ENCODE measurements around the gene DENND2A. TPM values are rescaled to one million over a fixed set of nuclear protein-coding genes. Genes with fewer than 3 reads are reported as not detected.
"Not testable (repeated sequence)": the region's sequence is repeated elsewhere in the genome, so short reads cannot be mapped to it uniquely, and the experiment has no call there.

Gene DENND2A
- total RNA-seq, 1 experiment from 2014 or later, result 0.34 TPM

DNA sequence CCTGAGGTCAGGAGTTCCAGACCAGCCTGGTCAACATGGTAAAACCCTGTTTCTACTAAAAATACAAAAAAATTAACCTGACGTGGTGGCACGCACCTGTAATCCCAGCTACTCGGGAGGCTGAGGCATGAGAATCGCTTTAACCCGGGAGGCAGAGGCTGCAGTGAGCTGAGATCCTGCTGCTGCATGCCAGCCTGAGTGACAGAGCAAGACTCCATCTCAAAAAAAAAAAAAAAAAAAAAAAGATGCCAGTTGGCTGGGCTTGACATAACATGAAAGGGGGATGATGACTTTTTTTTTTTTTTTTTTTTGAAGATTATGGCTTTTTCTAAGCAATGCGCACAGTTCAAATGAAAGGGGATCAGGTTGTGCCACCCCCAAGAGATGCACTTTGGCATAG lies 133.1 kb downstream of the DENND2A start:
- in situ Hi-C loops (cut with HindIII; ENCODE audit: low pct_unique_long_range_greater_than_20kb, low sequenced_read_pairs); DNase-seq (ENCODE audit: low read depth): not testable (repeated sequence)

- in situ Hi-C loops (cut with HindIII; ENCODE audit: low pct_unique_long_range_greater_than_20kb, low sequenced_read_pairs), result no loop called here
- DNase-seq (ENCODE audit: low read depth), result no peak
Observed at GRCh38 chr7:140506788-140507464, 133.7 kb downstream of the DENND2A start.

GRCh38 chr7:140501966-140502365 lies 138.6 kb downstream of the DENND2A start:
- in situ Hi-C loops (cut with HindIII; ENCODE audit: low pct_unique_long_range_greater_than_20kb, low sequenced_read_pairs), result no loop called here
- no peak for DNase-seq (ENCODE audit: low read depth)

DNA sequence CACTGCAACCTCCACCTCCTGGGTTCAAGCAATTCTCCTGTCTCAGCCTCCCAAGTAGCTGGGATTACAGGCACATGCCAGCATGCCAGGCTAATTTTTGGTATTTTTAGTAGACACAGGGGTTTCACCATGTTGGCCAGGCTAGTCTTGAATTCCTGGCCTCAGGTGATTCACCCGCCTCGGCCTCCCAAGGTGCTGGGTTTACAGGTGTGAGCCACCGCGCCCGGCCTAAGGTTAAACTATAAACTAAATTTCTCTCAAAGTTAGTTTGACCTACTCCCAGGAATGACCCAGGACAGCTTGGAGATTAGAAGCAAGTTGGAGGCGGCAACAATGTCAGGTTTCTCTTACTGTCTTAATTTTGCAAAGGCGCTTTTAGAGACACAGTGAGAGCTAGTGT lies 142.8 kb downstream of the DENND2A start:
- in situ Hi-C loops (cut with HindIII; ENCODE audit: low pct_unique_long_range_greater_than_20kb, low sequenced_read_pairs), result not testable (repeated sequence)

DNA sequence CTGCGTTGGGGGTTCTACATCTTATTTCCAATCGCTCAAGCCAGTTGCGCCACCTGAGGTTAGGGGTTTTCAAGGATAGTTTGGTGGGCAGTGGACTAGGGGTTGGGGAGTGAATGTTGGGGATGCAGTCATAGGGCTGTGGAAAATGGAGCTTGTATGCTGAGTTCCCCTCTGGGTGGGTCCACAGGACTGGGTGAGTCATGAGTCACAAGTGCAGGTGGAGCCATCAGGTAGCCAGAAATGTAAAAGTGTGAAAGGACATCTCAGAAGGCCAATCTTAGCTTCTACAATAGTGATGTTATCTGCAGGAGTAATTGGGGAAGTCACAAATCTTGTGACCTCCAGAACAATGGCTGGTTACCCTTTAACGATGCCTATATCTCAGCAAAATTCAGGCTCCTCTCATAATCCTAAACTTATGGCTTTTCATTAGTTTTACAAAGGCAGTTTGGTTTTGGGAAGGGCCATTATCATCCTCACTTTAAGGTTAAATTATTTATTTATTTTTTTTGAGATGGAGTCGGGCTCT lies 143.3 kb downstream of the DENND2A start:
- no peak for DNase-seq (ENCODE audit: low read depth)

More for the DNA sequence above, 142.8 kb downstream of the DENND2A start:
- not testable (repeated sequence) for DNase-seq (ENCODE audit: low read depth)

GRCh38 chr7:140495514-140496097 lies 145.0 kb downstream of the DENND2A start:
- in situ Hi-C loops (cut with HindIII; ENCODE audit: low pct_unique_long_range_greater_than_20kb, low sequenced_read_pairs), result no loop called here
- DNase-seq (ENCODE audit: low read depth), result no peak

More for the DNA sequence above, 143.3 kb downstream of the DENND2A start:
- in situ Hi-C loops (cut with HindIII; ENCODE audit: low pct_unique_long_range_greater_than_20kb, low sequenced_read_pairs), result no loop called here

DNA sequence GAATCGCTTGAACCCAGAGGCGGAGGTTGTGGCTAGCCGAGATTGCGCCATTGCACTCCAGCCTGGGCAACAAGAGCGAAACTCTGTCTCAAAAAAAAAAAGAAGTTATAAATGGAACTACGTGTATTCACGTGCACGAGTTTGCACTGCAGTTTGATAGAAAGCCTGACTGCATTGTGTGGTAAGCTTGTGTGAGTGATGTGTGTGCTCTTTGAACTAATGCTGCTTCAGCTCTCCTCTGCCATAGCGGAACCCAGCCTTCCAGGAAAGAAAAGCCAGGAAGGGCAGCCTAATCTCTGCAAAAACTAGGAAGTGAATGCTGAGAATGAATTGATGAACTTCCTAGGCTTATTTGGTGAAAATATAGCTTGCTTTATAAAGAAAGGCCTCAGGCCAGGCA lies 145.7 kb downstream of the DENND2A start:
- in situ Hi-C loops (cut with HindIII; ENCODE audit: low pct_unique_long_range_greater_than_20kb, low sequenced_read_pairs), result no loop called here
- no peak for DNase-seq (ENCODE audit: low read depth)

GRCh38 chr7:140489026-140489359 lies 151.6 kb downstream of the DENND2A start:
- no peak for DNase-seq (ENCODE audit: low read depth)

GRCh38 chr7:140485500-140486265 lies 154.9 kb downstream of the DENND2A start:
- in situ Hi-C loops (cut with HindIII; ENCODE audit: low pct_unique_long_range_greater_than_20kb, low sequenced_read_pairs), result no loop called here
- DNase-seq (ENCODE audit: low read depth), result peak; percentile 74

More at GRCh38 chr7:140489026-140489359, 151.6 kb downstream of the DENND2A start:
- in situ Hi-C loops (cut with HindIII; ENCODE audit: low pct_unique_long_range_greater_than_20kb, low sequenced_read_pairs), result no loop called here

DNA sequence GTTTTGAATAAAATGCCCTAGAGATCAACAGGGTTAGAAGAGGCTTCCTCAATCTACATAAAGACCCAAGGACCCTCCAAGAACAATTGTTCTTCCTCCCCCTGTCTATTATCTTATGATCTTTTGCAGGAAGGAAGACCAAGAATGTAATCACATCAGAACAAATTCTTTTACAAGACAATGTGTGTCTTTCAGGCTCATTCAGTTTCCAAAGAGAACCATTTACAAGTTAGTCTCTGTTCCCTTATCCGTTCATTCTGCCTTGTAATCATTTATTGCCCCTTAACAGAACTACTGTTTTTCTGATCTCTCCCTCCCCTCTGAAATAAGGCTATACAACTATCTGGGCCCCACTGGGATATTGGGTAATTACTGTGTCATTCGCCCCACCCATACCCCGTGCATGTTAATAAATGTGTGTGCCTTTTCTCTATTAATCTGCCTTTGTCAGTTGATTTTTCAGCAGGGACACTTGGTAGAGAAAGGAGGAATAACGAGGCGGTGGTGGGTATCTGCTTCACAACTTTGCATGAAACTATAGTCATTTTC lies 155.6 kb downstream of the DENND2A start:
- in situ Hi-C loops (cut with HindIII; ENCODE audit: low pct_unique_long_range_greater_than_20kb, low sequenced_read_pairs), result no loop called here
- no peak for DNase-seq (ENCODE audit: low read depth)

DNA sequence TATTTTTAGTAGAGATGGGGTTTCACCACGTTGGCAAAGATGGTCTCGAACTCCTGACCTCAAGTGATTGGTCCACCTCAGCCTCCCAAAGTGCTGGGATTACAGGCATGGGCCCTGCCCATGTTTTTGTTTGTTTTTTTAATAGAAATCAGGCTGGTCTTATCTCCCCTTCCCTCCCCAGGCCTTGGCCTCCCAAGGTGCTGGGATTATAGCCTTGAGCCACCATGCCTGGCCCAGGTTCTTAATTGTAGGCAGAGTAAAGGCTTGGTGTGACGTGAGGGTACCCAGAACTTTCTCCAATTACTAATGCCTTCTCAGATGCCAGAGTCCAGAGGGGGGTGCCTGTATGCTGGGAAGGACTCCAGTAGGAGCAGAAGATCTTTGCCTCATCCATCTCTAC lies 156.1 kb downstream of the DENND2A start:
- in situ Hi-C loops (cut with HindIII; ENCODE audit: low pct_unique_long_range_greater_than_20kb, low sequenced_read_pairs), result no loop called here
- DNase-seq (ENCODE audit: low read depth), result no peak

GRCh38 chr7:140479739-140480084 lies 160.9 kb downstream of the DENND2A start:
- DNase-seq (ENCODE audit: low read depth), result no peak
- in situ Hi-C loops (cut with HindIII; ENCODE audit: low pct_unique_long_range_greater_than_20kb, low sequenced_read_pairs), result no loop called here

DNA sequence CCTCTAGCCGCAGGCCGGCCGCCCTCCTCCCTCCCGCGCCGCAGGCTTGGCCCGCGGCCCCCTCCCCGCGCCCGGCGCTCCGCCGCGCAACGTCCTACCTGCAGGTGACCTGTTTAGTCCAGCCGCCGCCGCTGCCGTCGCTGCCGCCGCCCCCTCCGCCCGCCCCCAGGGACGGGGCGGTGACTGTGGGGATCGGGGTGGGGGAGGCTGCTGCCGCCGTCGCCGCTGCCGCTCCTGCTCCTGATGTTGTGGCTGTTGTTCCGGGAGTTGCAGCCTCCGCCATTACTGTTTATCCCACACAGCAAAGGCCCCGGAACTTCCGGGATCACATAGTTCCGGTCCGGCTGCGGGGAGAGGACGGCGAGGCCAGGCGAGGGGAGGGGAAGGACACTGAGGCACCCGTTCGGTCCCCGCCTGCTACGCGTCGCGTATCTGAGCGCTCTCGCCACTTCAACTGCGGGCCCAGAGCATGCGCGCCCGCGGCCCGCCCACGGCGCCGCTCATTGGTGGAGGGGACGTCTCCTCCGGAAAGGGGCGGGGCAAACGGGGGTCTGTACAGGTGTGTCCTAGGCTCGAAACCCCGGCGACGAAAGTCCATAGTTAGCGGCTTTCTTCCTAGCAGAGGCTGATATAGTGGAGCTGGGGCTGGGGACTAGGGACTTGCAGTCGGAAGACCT lies 161.4 kb downstream of the DENND2A start, which contains the start of gene MKRN1:
Gene MKRN1, minus strand, starts transcription at position 444 of the 677 bp plus-strand sequence. Its CDS starts 161 bp downstream, at position 283.
- DNase-seq (ENCODE audit: low read depth), result peak; percentile 97

GRCh38 chr7:140478246-140479061 lies 162.2 kb downstream of the DENND2A start:
- in situ Hi-C loops (cut with HindIII; ENCODE audit: low pct_unique_long_range_greater_than_20kb, low sequenced_read_pairs), result no loop called here
- DNase-seq (ENCODE audit: low read depth), result peak; percentile 57

More for the DNA sequence above, 161.4 kb downstream of the DENND2A start, which contains the start of gene MKRN1:
- in situ Hi-C loops (cut with HindIII; ENCODE audit: low pct_unique_long_range_greater_than_20kb, low sequenced_read_pairs), result no loop called here

- DNase-seq (ENCODE audit: low read depth), result no peak
- in situ Hi-C loops (cut with HindIII; ENCODE audit: low pct_unique_long_range_greater_than_20kb, low sequenced_read_pairs), result no loop called here
Observed at GRCh38 chr7:140476698-140477261, 163.8 kb downstream of the DENND2A start.

GRCh38 chr7:140475747-140476333 lies 164.8 kb downstream of the DENND2A start:
- in situ Hi-C loops (cut with HindIII; ENCODE audit: low pct_unique_long_range_greater_than_20kb, low sequenced_read_pairs), result no loop called here
- DNase-seq (ENCODE audit: low read depth), result peak; percentile 35
